Duodenal mucosa (tissue), 2 donors: ENCODE data around the gene PDE4A.
"Not testable (repeated sequence)": the region's sequence is repeated elsewhere in the genome, so short reads cannot be mapped to it uniquely, and the experiment has no call there.

ENCODE experiments used
- H3K27ac ChIP-seq: one replicate; pipeline ENCODE4 v1.7.0; 2013; ENCODE audit warnings: low read depth, low read length
- H3K27me3 ChIP-seq, 2 donors: one replicate each; pipeline ENCODE4 v1.7.0; 2013; ENCODE audit warnings: low read length in 2 of 2, control low read depth in 1 of 2; ENCODE audit not compliant: insufficient read depth in 2 of 2, control insufficient read depth in 1 of 2
- H3K36me3 ChIP-seq, 2 donors: one replicate each; pipeline ENCODE4 v1.7.0; 2013; ENCODE audit warnings: low read length in 2 of 2, control low read depth in 1 of 2; ENCODE audit not compliant: insufficient read depth in 2 of 2, control insufficient read depth in 1 of 2
- H3K4me1 ChIP-seq, 2 donors: one replicate each; pipeline ENCODE4 v1.7.0; 2013; ENCODE audit warnings: low read length in 2 of 2, control low read depth in 1 of 2; ENCODE audit not compliant: insufficient read depth in 2 of 2, control insufficient read depth in 1 of 2
- H3K4me3 ChIP-seq, 2 donors: one replicate each; pipeline ENCODE4 v1.7.0; 2013; ENCODE audit warnings: low read length in 2 of 2, low read depth in 1 of 2
- H3K9ac ChIP-seq, 2 donors: one replicate each; pipeline ENCODE4 v1.7.0; 2013; ENCODE audit warnings: low read length in 2 of 2, low read depth in 1 of 2
- H3K9me3 ChIP-seq, 2 donors: one replicate each; pipeline ENCODE4 v1.7.0; 2013; ENCODE audit warnings: low read length in 2 of 2, control low read depth in 1 of 2; ENCODE audit not compliant: control insufficient read depth in 1 of 2

PDE4A gene

GRCh38 chr19:10442698-10443097 lies 22.4 kb downstream of the PDE4A start:
- no peaks in the 10 kb centered on the region for H3K9me3 ChIP-seq
- H3K36me3 ChIP-seq = no peaks in the 10 kb centered on the region
- H3K4me3 ChIP-seq = no peak overlapping the region
- no peak overlapping the region for H3K27ac ChIP-seq
- no peak overlapping the region for H3K9ac ChIP-seq
- H3K27me3 ChIP-seq = no peaks in the 10 kb centered on the region
- no peaks in the 10 kb centered on the region for H3K4me1 ChIP-seq

- no peak overlapping the region for H3K27ac ChIP-seq
- H3K4me3 ChIP-seq = no peak overlapping the region
- no peaks in the 10 kb centered on the region for H3K27me3 ChIP-seq
- peaks cover 0 to 7% of the 10 kb centered on the region in 2 donors for H3K4me1 ChIP-seq
- H3K9ac ChIP-seq = no peak overlapping the region
- H3K9me3 ChIP-seq = no peaks in the 10 kb centered on the region
- peaks cover 0 to 6% of the 10 kb centered on the region in 2 donors for H3K36me3 ChIP-seq
These were observed 28.7 kb downstream of the PDE4A start for GRCh38 chr19:10449037-10449436.

- H3K36me3 ChIP-seq = peaks cover 0 to 6% of the 10 kb centered on the region in 2 donors
These were observed 30.0 kb downstream of the PDE4A start for GRCh38 chr19:10450191-10450852.

GRCh38 chr19:10450853-10451609 lies 30.7 kb downstream of the PDE4A start:
- Histone ChIP-seq H3K9me3 (no peaks in the 10 kb centered on the region), H3K27me3 (no peaks in the 10 kb centered on the region), H3K27ac (no peak overlapping the region), H3K9ac (no peak overlapping the region), H3K4me3 (no peak overlapping the region), H3K36me3 (peaks cover 0 to 6% of the 10 kb centered on the region in 2 donors), H3K4me1 (peaks cover 0 to 7% of the 10 kb centered on the region in 2 donors)

More at GRCh38 chr19:10450191-10450852, 30.0 kb downstream of the PDE4A start:
- Histone ChIP-seq H3K4me1 (peaks cover 0 to 7% of the 10 kb centered on the region in 2 donors), H3K27me3 (no peaks in the 10 kb centered on the region), H3K9ac (no peak overlapping the region), H3K9me3 (no peaks in the 10 kb centered on the region), H3K4me3 (no peak overlapping the region), H3K27ac (no peak overlapping the region)

GRCh38 chr19:10452726-10453618 lies 32.6 kb downstream of the PDE4A start:
- no peak overlapping the region for H3K27ac ChIP-seq
- no peak overlapping the region for H3K4me3 ChIP-seq
- no peak overlapping the region for H3K9ac ChIP-seq
- H3K27me3 ChIP-seq = no peaks in the 10 kb centered on the region
- peaks cover 0 to 7% of the 10 kb centered on the region in 2 donors for H3K4me1 ChIP-seq
- H3K36me3 ChIP-seq = peaks cover 0 to 6% of the 10 kb centered on the region in 2 donors
- H3K9me3 ChIP-seq = no peaks in the 10 kb centered on the region

- no peak overlapping the region for H3K27ac ChIP-seq
- H3K4me1 ChIP-seq = peaks cover 0 to 7% of the 10 kb centered on the region in 2 donors
- peaks cover 0 to 3% of the 10 kb centered on the region in 2 donors for H3K36me3 ChIP-seq
- H3K9me3 ChIP-seq = no peaks in the 10 kb centered on the region
- no peak overlapping the region for H3K9ac ChIP-seq
- no peaks in the 10 kb centered on the region for H3K27me3 ChIP-seq
- no peak overlapping the region for H3K4me3 ChIP-seq
These were observed 33.5 kb downstream of the PDE4A start for GRCh38 chr19:10453852-10454251.

- Histone ChIP-seq H3K27ac (no peak overlapping the region), H3K4me3 (no peak overlapping the region), H3K9ac (no peak overlapping the region)
These were observed 33.9 kb downstream of the PDE4A start for GRCh38 chr19:10454267-10454666.

GRCh38 chr19:10458733-10459132 lies 38.4 kb downstream of the PDE4A start:
- H3K36me3 ChIP-seq, H3K27ac ChIP-seq, H3K9ac ChIP-seq, H3K27me3 ChIP-seq, H3K9me3 ChIP-seq, H3K4me1 ChIP-seq, H3K4me3 ChIP-seq: not testable (repeated sequence)

More at GRCh38 chr19:10454267-10454666, 33.9 kb downstream of the PDE4A start:
- Histone ChIP-seq H3K27me3 (no peaks in the 10 kb centered on the region), H3K4me1 (peaks cover 0 to 7% of the 10 kb centered on the region in 2 donors), H3K9me3 (no peaks in the 10 kb centered on the region), H3K36me3 (no peaks in the 10 kb centered on the region)

- Histone ChIP-seq H3K9me3 (no peaks in the 10 kb centered on the region), H3K9ac (no peak overlapping the region), H3K4me1 (peaks cover 2 to 6% of the 10 kb centered on the region in 2 donors), H3K4me3 (peak overlapping the region in 1 of 2 donors; percentile 40), H3K27ac (no peak overlapping the region), H3K36me3 (peaks cover 0 to 9% of the 10 kb centered on the region in 2 donors), H3K27me3 (no peaks in the 10 kb centered on the region)
These were observed 40.3 kb downstream of the PDE4A start for GRCh38 chr19:10460714-10461046.
